Rectal smooth muscle tissue (tissue), 1 donor: ENCODE measurements around the gene C1QTNF7.
A peak's percentile ranks its signal among the peaks of the same experiment; 100 is the strongest.

Experiments used
- H3K27ac ChIP-seq: one replicate; pipeline ENCODE4 v1.7.0; 2013; ENCODE audit warnings: low read depth, low read length, inconsistent platforms
- H3K27me3 ChIP-seq: one replicate; pipeline ENCODE4 v1.7.0; 2013; ENCODE audit warnings: low read length; ENCODE audit not compliant: control insufficient read depth, insufficient read depth
- H3K36me3 ChIP-seq: one replicate; pipeline ENCODE4 v1.7.0; 2013; ENCODE audit warnings: low read length; ENCODE audit not compliant: control insufficient read depth, insufficient read depth
- H3K4me1 ChIP-seq: one replicate; pipeline ENCODE4 v1.7.0; 2013; ENCODE audit warnings: low read length; ENCODE audit not compliant: control insufficient read depth, insufficient read depth
- H3K4me3 ChIP-seq: one replicate; pipeline ENCODE4 v1.7.0; 2013; ENCODE audit warnings: low read length
- H3K9ac ChIP-seq: one replicate; pipeline ENCODE4 v1.7.0; 2013; ENCODE audit warnings: low read length

C1QTNF7 gene, protein sequence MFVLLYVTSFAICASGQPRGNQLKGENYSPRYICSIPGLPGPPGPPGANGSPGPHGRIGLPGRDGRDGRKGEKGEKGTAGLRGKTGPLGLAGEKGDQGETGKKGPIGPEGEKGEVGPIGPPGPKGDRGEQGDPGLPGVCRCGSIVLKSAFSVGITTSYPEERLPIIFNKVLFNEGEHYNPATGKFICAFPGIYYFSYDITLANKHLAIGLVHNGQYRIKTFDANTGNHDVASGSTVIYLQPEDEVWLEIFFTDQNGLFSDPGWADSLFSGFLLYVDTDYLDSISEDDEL

DNA sequence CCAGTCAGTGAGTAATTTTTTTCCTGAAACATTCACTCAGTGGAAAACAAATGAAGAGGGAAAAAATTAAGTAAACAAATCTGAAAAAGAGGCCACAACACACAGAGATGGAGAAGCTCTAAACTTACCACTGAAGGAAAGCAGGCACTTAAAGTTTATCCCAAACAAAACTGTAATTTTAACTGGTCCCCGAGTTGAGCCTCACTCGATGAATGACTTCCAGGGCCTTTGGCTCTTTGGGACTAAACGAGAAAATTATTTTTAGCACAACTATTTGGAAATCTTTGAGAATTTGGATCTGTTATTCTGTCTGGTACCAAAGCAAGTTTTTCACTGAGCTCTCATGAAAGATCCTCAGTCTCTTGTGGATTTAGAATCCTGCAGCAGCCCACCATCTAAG is at the start of gene C1QTNF7:
C1QTNF7 (plus strand) TSS at position 333 of the 400 bp plus-strand sequence. CDS start 7,711 bp downstream, outside the sequence.
- H3K4me1 ChIP-seq = peaks cover 9% of the 10 kb centered on the region
- no peak within 1 kb of the TSS for H3K9ac ChIP-seq
- H3K36me3 ChIP-seq = no peaks in the 10 kb centered on the region
- H3K27ac ChIP-seq = peak within 1 kb of the TSS; percentile 46
- H3K27me3 ChIP-seq = no peaks in the 10 kb centered on the region
- H3K4me3 ChIP-seq = no peak within 1 kb of the TSS

DNA sequence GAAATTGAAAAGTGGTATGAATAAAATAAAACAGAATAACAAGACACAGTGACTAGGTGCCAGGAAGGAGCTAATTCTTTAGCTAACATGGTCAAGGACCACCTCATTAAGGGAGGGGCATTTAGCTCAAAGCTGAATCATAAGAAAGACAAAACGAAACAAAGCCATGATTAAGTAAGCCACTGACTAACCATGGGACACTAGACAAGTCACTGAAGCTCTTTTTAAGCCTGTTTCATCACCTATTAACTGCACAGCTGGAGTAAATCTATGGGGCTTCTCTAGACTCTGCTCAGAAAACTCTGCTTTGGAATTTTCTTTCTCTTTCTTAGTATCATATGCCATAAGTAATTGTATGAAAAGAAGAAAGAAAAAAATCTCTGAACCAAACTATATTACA is 49.8 kb upstream of the C1QTNF7 start:
- H3K36me3 ChIP-seq = peaks cover 2% of the 10 kb centered on the region
- H3K9ac ChIP-seq = no peak overlapping the region
- H3K4me3 ChIP-seq = no peak overlapping the region
- no peaks in the 10 kb centered on the region for H3K27me3 ChIP-seq
- H3K4me1 ChIP-seq = peaks cover 10% of the 10 kb centered on the region
- H3K27ac ChIP-seq = peak overlapping the region; percentile 41

DNA sequence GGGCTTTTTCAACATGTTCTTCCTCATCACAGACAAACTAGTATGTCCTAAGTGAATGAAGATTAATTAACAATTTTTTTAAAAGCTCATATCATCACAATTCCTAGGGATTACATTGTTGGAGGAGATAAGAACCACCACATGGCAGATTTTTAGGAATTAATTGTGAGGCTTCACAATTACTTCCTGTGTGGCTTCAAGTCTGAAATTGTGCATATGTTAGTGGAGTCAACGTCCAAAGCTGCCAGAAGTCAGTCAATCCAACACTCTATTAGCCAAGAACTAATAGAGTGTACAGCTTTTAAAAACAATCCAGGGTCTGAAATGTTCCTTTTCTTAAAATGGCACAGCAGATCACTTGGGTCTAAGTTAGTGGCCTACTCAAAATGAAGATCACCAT is 49.3 kb upstream of the C1QTNF7 start:
- Histone ChIP-seq H3K4me3 (no peak overlapping the region), H3K9ac (no peak overlapping the region), H3K27me3 (no peaks in the 10 kb centered on the region), H3K4me1 (peaks cover 10% of the 10 kb centered on the region), H3K27ac (no peak overlapping the region), H3K36me3 (peaks cover 2% of the 10 kb centered on the region)

DNA sequence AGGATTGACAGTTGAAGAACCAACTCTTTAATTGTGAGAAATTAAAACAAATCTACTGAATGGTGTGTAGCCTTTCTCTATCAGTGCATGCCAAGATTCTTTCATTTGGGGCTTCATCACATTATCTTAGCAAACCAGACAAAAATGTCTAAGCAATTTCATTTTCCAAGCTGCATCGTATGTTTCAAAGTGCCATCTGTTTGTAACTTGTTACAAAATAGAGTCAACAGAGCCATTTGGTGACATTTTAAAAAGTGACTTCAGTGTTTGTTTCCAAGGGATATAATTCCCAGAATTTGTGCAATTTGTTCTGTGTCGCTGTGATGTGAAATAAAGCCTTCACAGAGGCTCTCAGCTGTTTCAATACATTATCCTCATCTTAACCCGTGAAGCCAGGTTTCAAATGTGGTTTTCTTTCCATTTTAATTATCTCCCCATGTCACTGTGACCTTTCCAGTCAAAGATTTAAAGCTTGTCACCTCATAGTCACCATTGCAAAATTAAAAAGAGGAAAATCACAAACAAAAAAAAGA is 46.0 kb upstream of the C1QTNF7 start:
- no peak overlapping the region for H3K27ac ChIP-seq
- H3K4me3 ChIP-seq = no peak overlapping the region
- H3K27me3 ChIP-seq = no peaks in the 10 kb centered on the region
- H3K4me1 ChIP-seq = peaks cover 10% of the 10 kb centered on the region
- peaks cover 2% of the 10 kb centered on the region for H3K36me3 ChIP-seq
- H3K9ac ChIP-seq = no peak overlapping the region

DNA sequence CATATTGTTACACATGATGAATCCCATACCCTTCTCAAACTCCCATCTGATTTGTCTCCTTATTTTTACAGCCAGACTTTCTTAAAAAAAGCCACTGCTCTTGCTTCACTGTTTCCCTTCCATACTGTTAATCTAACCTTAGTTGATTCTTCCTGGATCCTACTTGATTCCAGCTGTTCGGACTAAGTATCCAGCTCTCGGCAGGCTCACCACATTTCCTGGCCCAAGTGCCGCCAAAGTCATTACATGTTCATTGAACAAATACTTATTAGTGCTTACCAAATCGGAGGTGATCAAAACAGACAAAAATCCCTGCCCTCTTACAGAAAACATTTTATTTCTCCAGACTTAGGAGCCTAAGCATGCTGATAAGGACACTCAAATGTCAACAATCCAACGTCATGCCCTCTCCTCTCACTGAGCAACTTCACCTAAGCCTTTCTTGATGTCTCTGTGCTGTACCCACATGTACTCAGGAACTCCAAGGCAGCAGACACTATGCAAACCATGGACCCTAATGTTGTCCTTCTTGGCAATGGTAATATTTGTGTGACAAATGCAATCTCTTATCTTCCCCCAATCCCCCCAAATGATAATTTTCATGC is 45.1 kb upstream of the C1QTNF7 start:
- H3K27ac ChIP-seq = no peak overlapping the region
- H3K4me3 ChIP-seq = no peak overlapping the region
- peaks cover 2% of the 10 kb centered on the region for H3K36me3 ChIP-seq
- H3K4me1 ChIP-seq = peaks cover 9% of the 10 kb centered on the region
- H3K27me3 ChIP-seq = no peaks in the 10 kb centered on the region
- no peak overlapping the region for H3K9ac ChIP-seq

DNA sequence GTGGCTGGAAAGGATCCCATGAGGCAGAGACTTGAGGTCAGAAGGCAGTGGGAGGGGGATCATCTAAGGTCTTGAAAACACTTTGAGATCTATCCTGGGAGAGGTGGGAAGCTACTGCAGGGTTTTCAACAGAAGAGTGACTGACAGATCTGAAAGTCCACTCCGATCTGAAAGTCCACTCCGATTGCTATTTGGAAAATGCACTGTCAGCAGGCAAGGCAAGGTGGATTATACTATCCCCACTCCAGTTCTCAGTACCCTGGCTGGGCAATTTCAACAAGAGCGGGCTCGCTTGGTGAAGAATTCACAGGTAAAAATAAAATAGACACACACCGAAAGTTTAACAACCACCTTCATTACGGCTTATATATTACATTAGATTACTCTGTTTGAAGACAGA is 42.3 kb upstream of the C1QTNF7 start:
- peaks cover 3% of the 10 kb centered on the region for H3K4me1 ChIP-seq
- peak overlapping the region; percentile 25 for H3K27ac ChIP-seq
- H3K9ac ChIP-seq = no peak overlapping the region
- H3K27me3 ChIP-seq = no peaks in the 10 kb centered on the region
- no peak overlapping the region for H3K4me3 ChIP-seq
- peaks cover 2% of the 10 kb centered on the region for H3K36me3 ChIP-seq

DNA sequence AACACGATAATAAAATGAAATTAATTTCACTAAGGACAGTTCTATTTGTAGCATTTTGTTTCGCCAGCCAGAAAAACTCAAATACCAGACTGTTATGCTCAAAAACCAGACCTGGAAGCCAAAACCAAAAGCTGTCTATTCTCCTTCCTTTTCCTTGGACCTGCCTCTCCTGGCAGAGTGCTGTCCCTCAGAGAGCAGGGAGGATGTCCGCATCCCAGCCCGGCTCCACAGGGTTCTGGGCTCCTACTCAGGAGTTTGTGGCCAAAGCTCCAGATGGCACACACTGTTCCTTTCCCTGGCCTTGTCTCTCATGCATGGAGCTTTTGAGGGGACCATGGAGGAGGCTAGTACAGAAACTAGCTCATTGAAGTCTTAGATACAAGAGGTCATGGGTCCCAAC is 41.9 kb upstream of the C1QTNF7 start:
- no peak overlapping the region for H3K27ac ChIP-seq
- no peak overlapping the region for H3K9ac ChIP-seq
- H3K4me3 ChIP-seq = no peak overlapping the region
- H3K4me1 ChIP-seq = peaks cover 3% of the 10 kb centered on the region
- H3K36me3 ChIP-seq = peaks cover 2% of the 10 kb centered on the region
- no peaks in the 10 kb centered on the region for H3K27me3 ChIP-seq

DNA sequence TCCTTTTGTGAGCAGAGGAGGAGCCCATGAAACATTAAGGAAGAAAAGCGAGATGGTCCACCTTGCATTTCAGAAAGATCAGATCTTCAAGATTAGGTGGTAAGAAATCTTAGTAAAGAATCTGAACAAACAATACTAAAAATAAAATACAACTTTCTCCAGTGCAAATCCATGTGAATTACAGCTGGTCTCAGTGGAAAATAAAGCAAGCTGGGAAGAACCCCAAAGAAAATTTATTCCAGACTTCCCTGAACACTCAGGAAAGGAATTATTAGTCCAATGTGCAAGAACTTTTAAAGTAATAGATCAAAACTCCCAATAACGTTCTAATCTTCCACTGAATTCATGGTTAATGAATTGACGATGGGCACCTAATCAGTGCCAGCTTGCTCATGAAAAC is 37.3 kb upstream of the C1QTNF7 start:
- Histone ChIP-seq H3K4me1 (no peaks in the 10 kb centered on the region), H3K27ac (no peak overlapping the region), H3K4me3 (no peak overlapping the region), H3K27me3 (no peaks in the 10 kb centered on the region), H3K9ac (no peak overlapping the region), H3K36me3 (no peaks in the 10 kb centered on the region)

DNA sequence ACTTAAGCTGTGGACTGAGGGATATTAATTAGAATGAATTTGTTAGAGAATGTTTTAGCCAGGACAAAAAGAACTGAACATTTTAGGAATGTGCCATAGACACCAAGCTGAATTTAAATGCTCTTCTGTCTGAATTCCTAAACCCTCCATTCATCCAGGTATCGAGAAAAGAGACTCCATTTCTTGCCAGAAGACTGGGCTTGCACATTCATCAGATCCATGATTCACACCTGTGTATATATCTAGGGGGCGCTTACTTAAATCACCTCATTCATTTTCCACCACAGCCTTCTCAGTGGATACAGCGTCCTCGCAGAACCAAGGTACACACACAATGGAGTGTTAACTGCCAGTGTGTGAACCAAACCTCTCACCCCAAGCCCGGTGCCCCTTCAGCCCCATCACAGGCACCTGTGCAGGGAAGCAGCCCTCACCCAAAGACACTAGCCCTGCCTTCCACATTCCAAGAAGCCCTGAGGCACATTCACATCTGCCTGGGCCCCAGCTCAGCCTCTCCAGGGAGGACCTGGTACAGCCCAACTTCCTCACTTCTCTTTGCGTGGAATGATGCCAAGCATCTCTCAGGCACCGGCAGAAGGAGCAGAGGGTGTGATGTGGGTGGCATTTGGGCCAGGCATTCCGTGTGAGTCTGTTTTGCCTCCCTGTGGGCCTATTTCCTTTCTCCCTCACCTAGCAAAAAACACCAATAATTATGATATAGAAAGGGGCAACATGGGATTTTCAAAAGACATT is 35.6 kb upstream of the C1QTNF7 start:
- no peak overlapping the region for H3K9ac ChIP-seq
- H3K36me3 ChIP-seq = no peaks in the 10 kb centered on the region
- H3K27me3 ChIP-seq = no peaks in the 10 kb centered on the region
- no peaks in the 10 kb centered on the region for H3K4me1 ChIP-seq
- no peak overlapping the region for H3K4me3 ChIP-seq
- H3K27ac ChIP-seq = no peak overlapping the region

DNA sequence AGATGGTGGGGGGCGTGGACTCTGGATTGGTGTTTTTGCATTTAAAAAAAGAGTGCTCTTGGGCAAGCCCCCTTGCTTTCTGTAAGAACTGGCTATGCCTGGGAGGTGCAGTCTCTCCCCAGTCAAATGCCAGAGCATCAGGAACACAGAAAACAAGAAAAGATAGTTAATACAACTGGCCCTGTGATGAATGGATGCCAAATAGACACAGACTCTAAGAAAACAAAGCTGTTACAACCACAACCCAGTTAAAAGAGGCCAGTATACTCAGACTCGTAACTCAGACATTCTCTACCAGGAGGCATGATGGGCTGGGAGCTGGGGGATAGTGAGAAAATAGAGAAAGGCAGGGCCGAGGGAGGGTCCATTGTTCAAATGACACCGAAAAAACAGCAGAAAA is 32.5 kb upstream of the C1QTNF7 start:
- no peak overlapping the region for H3K4me3 ChIP-seq
- no peak overlapping the region for H3K27ac ChIP-seq
- no peaks in the 10 kb centered on the region for H3K27me3 ChIP-seq
- H3K4me1 ChIP-seq = peaks cover 2% of the 10 kb centered on the region
- H3K9ac ChIP-seq = no peak overlapping the region
- no peaks in the 10 kb centered on the region for H3K36me3 ChIP-seq

DNA sequence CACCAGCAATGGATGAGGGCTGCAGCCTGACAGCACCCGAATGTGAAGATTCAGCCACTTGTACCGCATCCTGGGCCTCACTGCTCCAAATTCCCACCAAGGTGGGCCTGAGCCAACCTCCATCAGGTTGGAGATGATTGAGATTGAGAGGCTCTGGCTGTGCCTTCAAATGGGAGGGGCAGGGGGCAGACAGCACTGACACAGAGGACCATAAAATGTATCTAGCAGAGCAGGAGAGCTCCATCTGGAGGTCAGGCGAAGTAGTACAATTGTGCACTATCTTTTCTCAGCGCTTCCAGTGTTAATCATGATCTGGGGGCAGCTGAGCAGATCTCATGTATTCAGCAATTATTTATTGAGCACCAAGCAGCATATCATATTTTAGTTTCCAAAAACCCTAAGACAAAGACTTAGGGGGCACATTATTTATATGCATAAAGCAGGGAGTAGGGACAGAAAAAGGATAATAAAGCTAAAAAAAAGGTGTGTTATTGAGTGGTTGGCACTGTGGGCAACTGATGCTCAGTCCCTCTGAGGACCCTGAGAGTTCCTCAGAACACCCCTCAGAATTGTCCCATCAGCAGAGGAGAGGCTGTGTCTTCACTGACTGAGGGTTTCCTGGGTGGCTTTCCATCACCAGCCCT is 31.6 kb upstream of the C1QTNF7 start:
- Histone ChIP-seq H3K9ac (no peak overlapping the region), H3K4me1 (peaks cover 12% of the 10 kb centered on the region)

DNA sequence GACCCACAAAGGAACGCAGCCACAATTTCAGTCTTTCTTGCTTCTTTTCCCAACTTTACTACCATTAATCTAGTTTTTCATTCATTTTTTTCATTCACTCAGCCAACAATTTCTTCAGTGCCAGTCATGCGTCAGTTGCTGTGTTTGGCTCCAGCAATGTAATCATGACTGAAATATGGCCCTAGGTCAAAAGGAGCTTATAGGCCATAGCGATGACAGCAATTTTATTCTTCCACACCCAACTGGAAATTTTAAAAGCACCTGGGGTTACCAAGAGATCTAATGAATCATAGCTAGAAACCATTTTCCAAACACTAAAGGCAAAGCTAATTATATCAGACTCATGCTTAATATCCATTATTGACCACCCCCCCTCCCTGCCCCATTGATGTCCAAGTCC is 29.8 kb upstream of the C1QTNF7 start:
- H3K4me3 ChIP-seq = no peak overlapping the region
- H3K4me1 ChIP-seq = peaks cover 16% of the 10 kb centered on the region
- no peak overlapping the region for H3K27ac ChIP-seq
- H3K9ac ChIP-seq = no peak overlapping the region
- no peaks in the 10 kb centered on the region for H3K36me3 ChIP-seq
- H3K27me3 ChIP-seq = no peaks in the 10 kb centered on the region

More for the DNA sequence above, 31.6 kb upstream of the C1QTNF7 start:
- no peaks in the 10 kb centered on the region for H3K27me3 ChIP-seq
- no peak overlapping the region for H3K27ac ChIP-seq
- no peak overlapping the region for H3K4me3 ChIP-seq
- H3K36me3 ChIP-seq = no peaks in the 10 kb centered on the region
